ENCODE measurements around the gene TSPAN15.

Gene TSPAN15

DNA sequence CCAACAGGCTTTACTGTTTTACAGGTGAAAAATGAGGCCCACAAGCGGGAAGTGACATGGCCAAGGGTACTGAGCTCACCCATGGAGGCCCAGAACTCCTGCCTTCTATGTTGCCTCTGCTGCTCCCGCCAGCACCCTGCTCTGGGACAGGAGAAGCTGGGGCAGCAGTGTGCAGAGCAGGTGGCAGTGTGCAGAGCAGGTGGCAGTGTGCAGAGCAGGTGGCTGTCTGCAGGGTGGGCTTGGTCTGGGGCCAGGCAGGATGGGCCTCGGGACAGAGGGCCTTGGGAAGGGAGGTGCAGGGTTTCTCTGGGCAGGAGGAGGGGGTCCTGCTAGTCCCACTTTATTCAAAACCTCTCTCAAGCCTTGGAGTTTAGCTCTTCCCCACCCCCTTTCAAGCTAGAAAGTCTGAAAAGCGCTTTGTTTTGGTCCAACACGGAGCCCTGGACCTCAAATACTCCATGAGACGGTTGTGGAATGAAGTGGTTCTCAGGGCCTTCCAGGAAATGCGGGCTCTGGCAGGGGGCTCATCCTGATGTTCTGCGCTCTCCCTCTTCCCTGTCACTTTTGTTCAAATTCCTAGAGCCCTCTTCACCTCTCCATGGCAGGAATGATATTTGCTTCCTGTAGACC is 26.8 kb downstream of the TSPAN15 start:
- no peak for DNase-seq (ENCODE audit: low spot score)
- H3K4me3 ChIP-seq = no peak overlapping the region
- H3K27ac ChIP-seq = peak overlapping the region in 1 of 2 donors; percentile 59
- TF ChIP-seq, protein P1, sequence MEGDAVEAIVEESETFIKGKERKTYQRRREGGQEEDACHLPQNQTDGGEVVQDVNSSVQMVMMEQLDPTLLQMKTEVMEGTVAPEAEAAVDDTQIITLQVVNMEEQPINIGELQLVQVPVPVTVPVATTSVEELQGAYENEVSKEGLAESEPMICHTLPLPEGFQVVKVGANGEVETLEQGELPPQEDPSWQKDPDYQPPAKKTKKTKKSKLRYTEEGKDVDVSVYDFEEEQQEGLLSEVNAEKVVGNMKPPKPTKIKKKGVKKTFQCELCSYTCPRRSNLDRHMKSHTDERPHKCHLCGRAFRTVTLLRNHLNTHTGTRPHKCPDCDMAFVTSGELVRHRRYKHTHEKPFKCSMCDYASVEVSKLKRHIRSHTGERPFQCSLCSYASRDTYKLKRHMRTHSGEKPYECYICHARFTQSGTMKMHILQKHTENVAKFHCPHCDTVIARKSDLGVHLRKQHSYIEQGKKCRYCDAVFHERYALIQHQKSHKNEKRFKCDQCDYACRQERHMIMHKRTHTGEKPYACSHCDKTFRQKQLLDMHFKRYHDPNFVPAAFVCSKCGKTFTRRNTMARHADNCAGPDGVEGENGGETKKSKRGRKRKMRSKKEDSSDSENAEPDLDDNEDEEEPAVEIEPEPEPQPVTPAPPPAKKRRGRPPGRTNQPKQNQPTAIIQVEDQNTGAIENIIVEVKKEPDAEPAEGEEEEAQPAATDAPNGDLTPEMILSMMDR (IDR thresholded peaks at IDR 0.05) = no peak

DNA sequence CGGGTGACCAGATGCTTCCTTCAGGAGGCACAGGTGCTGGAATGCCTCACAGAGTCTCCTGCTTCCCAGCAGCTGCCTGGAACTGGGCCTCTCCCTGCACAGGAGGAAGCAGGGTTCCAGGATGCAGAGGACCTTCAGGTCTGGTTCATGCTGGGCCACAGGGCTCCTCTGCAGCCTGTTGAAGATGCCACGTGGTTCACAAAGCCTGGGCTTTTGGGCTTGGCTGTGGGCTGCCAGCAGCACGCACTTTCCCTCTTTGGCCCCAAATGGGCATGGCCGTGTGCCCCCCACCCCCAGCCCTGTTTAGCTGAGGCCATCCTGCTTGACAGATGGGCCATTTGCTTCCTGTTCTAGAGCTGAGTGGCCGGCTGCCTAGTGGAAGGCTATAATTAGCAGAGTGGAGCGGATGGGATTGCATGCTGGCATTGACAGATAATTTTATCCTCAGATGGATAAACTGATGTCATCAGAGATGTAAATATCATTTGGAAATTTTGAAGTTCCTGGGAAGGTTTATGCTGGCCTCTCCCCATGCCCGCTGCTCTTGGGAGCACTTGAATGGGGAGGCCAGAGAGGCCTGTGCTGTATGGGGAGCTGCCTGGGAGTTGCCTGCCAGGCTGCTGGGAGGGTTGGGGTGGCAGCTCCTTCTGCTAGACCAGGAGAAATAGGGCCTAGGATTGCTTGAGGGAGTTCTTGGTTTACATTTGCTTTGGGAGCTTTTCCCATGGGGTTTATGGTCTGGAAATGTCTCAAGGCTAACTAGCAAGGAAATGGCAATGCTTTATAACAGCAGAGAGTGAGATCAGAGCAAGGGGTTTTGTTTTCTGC is 28.2 kb downstream of the TSPAN15 start:
- no peak for DNase-seq (ENCODE audit: low spot score)
- Histone ChIP-seq H3K4me3 (no peak overlapping the region), H3K27ac (peak overlapping the region; percentile 57 to 86)
- TF ChIP-seq, protein P1 (IDR thresholded peaks at IDR 0.05) = no peak

DNA sequence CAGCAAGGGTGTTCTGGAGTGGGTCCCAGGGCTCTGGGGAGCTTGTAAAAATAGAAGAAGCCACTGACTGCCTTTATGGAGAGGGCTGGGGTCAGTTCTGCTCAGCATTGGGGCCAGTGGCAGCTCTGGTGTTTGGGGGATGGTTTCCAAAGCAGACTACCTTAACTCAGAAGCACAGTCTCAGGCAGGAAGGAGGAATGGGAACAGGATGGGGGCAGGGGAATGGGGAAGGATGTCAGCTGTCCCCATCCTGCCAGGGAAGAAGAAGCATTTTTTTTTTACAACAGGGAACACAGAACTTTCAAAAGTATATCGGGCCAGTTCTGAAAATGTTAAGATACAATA is 28.8 kb downstream of the TSPAN15 start:
- H3K27ac ChIP-seq = peak overlapping the region; percentile 57 to 86
- no peak for DNase-seq (ENCODE audit: low spot score)
- TF ChIP-seq, protein P1 (IDR thresholded peaks at IDR 0.05) = no peak
- no peak overlapping the region for H3K4me3 ChIP-seq

DNA sequence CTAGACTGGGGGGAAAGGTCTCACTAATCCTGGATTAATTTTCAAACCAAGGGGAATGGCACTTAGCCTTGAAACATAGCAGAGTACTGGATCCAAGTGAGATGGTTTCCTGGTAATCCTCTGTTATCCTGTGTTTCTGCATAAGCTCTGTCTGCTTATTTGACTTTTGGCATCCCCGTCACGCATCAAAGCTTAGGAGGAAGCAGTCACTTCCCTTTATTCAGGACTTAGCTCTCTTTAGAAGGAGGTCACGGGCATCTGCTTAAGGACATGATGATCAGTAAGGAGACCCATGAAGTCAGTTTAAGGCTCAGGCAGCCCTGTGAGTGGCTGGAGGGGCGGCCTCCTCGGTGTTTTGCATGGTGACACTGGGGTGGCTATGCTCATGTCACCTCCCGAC is 30.0 kb downstream of the TSPAN15 start:
- TF ChIP-seq, protein P1 (IDR thresholded peaks at IDR 0.05) = no peak
- no peak for DNase-seq (ENCODE audit: low spot score)
- Histone ChIP-seq H3K4me3 (no peak overlapping the region), H3K27ac (peak overlapping the region in 1 of 2 donors; percentile 86)

DNA sequence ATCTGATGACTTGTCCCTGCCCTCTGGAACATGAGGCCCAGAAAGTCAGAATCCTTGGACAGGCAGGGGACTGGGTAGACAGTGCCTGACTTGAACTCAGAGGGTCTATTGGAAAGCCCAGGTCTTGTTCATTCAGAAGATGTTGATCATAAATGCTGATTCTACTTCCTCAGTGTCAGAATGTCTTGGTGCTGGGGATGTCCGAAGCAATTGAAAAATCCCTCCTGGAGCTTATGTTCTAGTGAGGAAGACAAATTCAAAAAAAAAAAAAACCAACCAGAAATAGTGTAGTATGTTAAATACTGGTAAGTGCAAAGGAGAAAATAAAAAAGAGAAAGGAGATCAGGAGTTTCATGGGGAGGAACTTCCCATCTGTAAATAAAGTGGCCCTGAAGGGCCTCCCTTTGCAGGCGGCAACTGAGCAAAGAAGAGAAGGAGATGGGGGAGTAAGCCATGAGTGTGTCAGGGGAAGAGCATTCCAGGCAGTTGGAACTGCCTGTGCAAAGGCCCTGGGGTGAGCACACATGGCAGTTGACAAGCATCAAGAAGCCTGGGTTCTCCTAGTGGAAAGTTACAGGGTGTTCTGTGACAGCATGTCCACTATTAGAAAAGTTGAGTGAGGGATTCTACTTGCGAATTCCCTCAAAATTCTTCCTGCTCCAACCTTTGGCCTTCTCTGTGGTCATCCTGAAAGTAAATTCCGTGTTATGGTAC is 30.7 kb downstream of the TSPAN15 start:
- no peak overlapping the region for H3K4me3 ChIP-seq
- TF ChIP-seq, protein P1 (IDR thresholded peaks at IDR 0.05) = no peak
- H3K27ac ChIP-seq = peak overlapping the region in 1 of 2 donors; percentile 86
- no peak for DNase-seq (ENCODE audit: low spot score)

DNA sequence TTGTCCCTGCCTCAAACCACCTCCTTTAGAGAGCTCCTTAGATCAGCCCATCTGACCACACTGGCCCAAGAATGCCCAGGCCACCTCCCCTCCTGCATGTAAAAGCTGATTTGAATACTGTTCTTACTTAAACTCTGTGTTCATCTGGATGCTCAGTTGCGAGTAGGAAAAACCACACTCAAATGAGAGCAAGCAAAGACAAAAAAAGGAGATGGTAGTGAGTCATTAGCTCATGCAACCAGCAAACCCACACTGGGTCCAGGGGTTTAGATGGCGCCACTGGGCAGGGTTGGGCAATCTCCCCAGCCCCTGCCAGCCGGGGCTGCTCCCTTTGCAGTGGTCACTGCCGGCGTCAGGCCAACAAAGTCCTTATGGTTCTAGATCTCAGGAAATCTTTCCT is 32.7 kb downstream of the TSPAN15 start:
- DNase-seq (ENCODE audit: low spot score) = no peak
- H3K27ac ChIP-seq = no peak overlapping the region
- no peak overlapping the region for H3K4me3 ChIP-seq
- TF ChIP-seq, protein P1 (IDR thresholded peaks at IDR 0.05) = no peak
